ENCODE data around the gene DYNC2H1. TPM values are rescaled to one million over a fixed set of nuclear protein-coding genes. Genes with fewer than 3 reads are reported as not detected.

DYNC2H1 gene
- total and polyA plus RNA-seq, 4 donors = 0.88 to 22.1 (median 16.5) TPM

DNA sequence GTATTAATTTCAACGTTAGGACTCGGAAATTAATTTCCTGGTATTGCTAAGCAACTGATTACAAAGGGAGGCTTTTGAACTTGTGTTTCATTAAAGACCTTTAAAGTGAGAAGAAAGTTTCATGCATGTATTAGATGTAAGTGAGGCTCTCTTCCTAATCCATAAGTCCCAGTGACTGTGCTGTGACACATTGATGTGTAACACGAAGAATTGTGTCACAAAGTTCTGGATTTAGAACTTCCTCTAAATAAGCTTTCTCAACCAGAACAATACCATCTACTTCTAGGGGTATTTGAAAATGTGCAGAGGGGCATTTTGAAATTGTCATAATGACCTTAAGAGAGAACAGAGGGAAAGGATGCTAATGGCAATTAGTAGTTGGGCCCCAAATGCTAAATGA lies 31.7 kb upstream of the DYNC2H1 start:
- Histone ChIP-seq H3K27ac (ENCODE audit: low read depth in 1 of 2, low read length in 2 of 2) (no peak overlapping the region), H3K4me3 (ENCODE audit: low read length in 2 of 2) (no peak overlapping the region), H3K4me1 (ENCODE audit: control insufficient read depth in 1 of 2, insufficient read depth in 2 of 2, low read length in 2 of 2) (no peaks in the 10 kb centered on the region), H3K27me3 (ENCODE audit: control insufficient read depth in 1 of 2, insufficient read depth in 2 of 2, low read length in 1 of 2) (no peaks in the 10 kb centered on the region), H3K36me3 (ENCODE audit: control insufficient read depth in 1 of 2, insufficient read depth in 2 of 2, low read length in 1 of 2) (peaks cover 0 to 4% of the 10 kb centered on the region in 2 donors), H3K9me3 (ENCODE audit: control insufficient read depth, low read length) (no peaks in the 10 kb centered on the region)
- WGBS, 2 donors = 92 to 95% methylated on average over 3 of the region's 3 CpGs
- DNase-seq = no peak
- no peak for ATAC-seq (ENCODE audit: low FRiP score)
- intact Hi-C loops (cut with DNase I) = no loop called here

DNA sequence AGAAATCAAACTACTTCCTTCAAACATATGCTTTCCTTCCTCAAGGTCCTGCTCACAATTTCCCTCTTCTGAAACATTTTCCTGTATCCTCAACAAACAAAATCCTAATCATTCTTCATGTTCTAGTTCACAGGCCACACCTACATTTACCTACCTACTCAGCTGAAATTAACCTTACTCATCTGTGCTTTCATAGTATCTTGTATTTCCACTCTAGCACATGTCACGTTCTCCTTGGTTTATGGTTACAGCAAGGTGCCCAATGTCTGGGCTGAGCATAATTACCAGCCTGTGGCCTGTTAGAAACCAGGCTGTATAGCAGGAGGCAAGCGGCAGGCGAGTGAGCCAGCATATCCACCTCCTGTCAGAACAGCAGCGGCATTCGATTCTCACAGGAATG lies 30.5 kb upstream of the DYNC2H1 start:
- no peaks in the 10 kb centered on the region for H3K9me3 ChIP-seq (ENCODE audit: control insufficient read depth, low read length)
- H3K4me3 ChIP-seq (ENCODE audit: low read length in 2 of 2) = no peak overlapping the region
- intact Hi-C loops (cut with DNase I) = no loop called here
- ATAC-seq (ENCODE audit: low FRiP score) = no peak
- no peak overlapping the region for H3K27ac ChIP-seq (ENCODE audit: low read depth in 1 of 2, low read length in 2 of 2)
- H3K4me1 ChIP-seq (ENCODE audit: control insufficient read depth in 1 of 2, insufficient read depth in 2 of 2, low read length in 2 of 2) = no peaks in the 10 kb centered on the region
- H3K36me3 ChIP-seq (ENCODE audit: control insufficient read depth in 1 of 2, insufficient read depth in 2 of 2, low read length in 1 of 2) = peaks cover 0 to 4% of the 10 kb centered on the region in 2 donors
- WGBS, 2 donors = 96 to 97% methylated on average over 5 of the region's 5 CpGs
- H3K27me3 ChIP-seq (ENCODE audit: control insufficient read depth in 1 of 2, insufficient read depth in 2 of 2, low read length in 1 of 2) = no peaks in the 10 kb centered on the region
- no peak for DNase-seq

DNA sequence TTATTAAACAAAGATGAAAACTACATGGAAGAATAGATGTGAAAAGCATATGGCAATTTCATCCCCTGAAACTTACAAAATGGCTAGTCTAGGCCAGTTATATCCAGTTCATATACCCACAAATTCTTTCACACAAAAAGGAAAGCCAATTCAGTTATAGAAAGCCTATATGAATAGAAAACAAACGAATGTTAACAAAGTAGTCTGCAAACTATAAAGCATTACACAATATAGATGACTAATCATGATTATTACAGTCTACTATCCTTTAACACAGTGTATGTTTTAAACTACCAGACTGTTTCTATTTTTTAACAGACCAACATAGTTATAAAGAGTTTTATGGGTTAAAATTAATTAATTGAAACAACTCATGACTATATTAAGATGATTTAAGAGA lies 29.4 kb upstream of the DYNC2H1 start:
- peaks cover 0 to 4% of the 10 kb centered on the region in 2 donors for H3K36me3 ChIP-seq (ENCODE audit: control insufficient read depth in 1 of 2, insufficient read depth in 2 of 2, low read length in 1 of 2)
- no peaks in the 10 kb centered on the region for H3K9me3 ChIP-seq (ENCODE audit: control insufficient read depth, low read length)
- H3K27ac ChIP-seq (ENCODE audit: low read depth in 1 of 2, low read length in 2 of 2) = no peak overlapping the region
- H3K4me3 ChIP-seq (ENCODE audit: low read length in 2 of 2) = no peak overlapping the region
- DNase-seq = no peak
- intact Hi-C loops (cut with DNase I) = no loop called here
- no peaks in the 10 kb centered on the region for H3K27me3 ChIP-seq (ENCODE audit: control insufficient read depth in 1 of 2, insufficient read depth in 2 of 2, low read length in 1 of 2)
- peaks cover 0 to 1% of the 10 kb centered on the region in 2 donors for H3K4me1 ChIP-seq (ENCODE audit: control insufficient read depth in 1 of 2, insufficient read depth in 2 of 2, low read length in 2 of 2)
- 85 to 94% methylated on average over 1 of the region's 1 CpG for WGBS, 2 donors
- no peak for ATAC-seq (ENCODE audit: low FRiP score)

DNA sequence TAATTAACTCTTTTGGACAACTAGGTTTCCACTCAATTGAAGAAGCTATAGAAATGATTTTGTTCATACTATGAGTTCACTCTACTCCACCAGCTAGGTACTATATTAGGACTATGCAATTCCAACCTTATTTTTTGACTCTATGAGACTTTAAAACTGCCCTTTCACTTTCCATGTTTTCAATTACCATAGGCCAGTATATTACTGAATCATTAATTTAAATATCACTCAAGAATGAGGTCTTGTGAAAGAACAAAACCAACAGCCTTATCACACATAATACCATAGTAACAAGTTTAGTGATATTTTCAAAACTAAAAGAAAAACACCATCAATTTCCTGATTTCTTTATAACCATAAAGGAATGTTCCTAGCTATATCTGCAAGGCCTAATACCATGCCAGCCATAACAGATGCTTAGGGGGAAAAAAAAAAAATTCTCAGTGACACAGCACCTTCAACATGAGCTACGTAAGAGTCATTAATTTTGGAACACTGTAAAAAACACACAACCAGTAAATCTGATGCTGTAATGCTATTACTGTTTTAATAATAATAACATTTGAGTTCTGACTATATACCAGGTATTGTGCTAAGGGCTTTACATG lies 23.4 kb upstream of the DYNC2H1 start:
- H3K4me1 ChIP-seq (ENCODE audit: control insufficient read depth in 1 of 2, insufficient read depth in 2 of 2, low read length in 2 of 2) = peaks cover under 1 to 1% of the 10 kb centered on the region in 2 donors
- no peak for DNase-seq
- no peak overlapping the region for H3K4me3 ChIP-seq (ENCODE audit: low read length in 2 of 2)
- intact Hi-C loops (cut with DNase I) = no loop called here
- no peak overlapping the region for H3K27ac ChIP-seq (ENCODE audit: low read depth in 1 of 2, low read length in 2 of 2)
- H3K36me3 ChIP-seq (ENCODE audit: control insufficient read depth in 1 of 2, insufficient read depth in 2 of 2, low read length in 1 of 2) = no peaks in the 10 kb centered on the region
- WGBS, 2 donors = 5 to 9% methylated on average over 1 of the region's 1 CpG
- ATAC-seq (ENCODE audit: low FRiP score) = no peak
- H3K9me3 ChIP-seq (ENCODE audit: control insufficient read depth, low read length) = no peaks in the 10 kb centered on the region
- H3K27me3 ChIP-seq (ENCODE audit: control insufficient read depth in 1 of 2, insufficient read depth in 2 of 2, low read length in 1 of 2) = no peaks in the 10 kb centered on the region

DNA sequence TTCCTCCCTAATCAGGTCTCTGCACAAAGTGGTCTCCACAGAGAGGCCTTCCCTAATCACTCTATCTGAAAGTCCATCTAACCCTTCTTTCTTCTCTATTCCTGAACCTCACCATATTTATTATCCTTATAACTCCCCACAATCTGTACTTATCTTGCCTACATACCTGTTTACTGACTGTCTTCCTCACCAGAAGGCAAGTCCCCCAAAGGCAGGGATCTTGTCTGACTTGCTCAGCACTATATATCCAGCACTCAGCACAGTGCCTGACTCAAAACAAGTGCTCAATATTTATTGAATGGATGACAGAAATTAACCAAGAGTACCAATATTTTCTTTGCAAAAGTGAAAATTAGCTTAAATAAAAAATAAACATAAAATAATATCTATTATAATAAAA lies 22.8 kb upstream of the DYNC2H1 start:
- no peak overlapping the region for H3K27ac ChIP-seq (ENCODE audit: low read depth in 1 of 2, low read length in 2 of 2)
- no peaks in the 10 kb centered on the region for H3K36me3 ChIP-seq (ENCODE audit: control insufficient read depth in 1 of 2, insufficient read depth in 2 of 2, low read length in 1 of 2)
- peaks cover 1 to 4% of the 10 kb centered on the region in 2 donors for H3K4me1 ChIP-seq (ENCODE audit: control insufficient read depth in 1 of 2, insufficient read depth in 2 of 2, low read length in 2 of 2)
- no peak for DNase-seq
- H3K4me3 ChIP-seq (ENCODE audit: low read length in 2 of 2) = no peak overlapping the region
- no peaks in the 10 kb centered on the region for H3K27me3 ChIP-seq (ENCODE audit: control insufficient read depth in 1 of 2, insufficient read depth in 2 of 2, low read length in 1 of 2)
- ATAC-seq (ENCODE audit: low FRiP score) = no peak
- intact Hi-C loops (cut with DNase I) = no loop called here
- no peaks in the 10 kb centered on the region for H3K9me3 ChIP-seq (ENCODE audit: control insufficient read depth, low read length)

DNA sequence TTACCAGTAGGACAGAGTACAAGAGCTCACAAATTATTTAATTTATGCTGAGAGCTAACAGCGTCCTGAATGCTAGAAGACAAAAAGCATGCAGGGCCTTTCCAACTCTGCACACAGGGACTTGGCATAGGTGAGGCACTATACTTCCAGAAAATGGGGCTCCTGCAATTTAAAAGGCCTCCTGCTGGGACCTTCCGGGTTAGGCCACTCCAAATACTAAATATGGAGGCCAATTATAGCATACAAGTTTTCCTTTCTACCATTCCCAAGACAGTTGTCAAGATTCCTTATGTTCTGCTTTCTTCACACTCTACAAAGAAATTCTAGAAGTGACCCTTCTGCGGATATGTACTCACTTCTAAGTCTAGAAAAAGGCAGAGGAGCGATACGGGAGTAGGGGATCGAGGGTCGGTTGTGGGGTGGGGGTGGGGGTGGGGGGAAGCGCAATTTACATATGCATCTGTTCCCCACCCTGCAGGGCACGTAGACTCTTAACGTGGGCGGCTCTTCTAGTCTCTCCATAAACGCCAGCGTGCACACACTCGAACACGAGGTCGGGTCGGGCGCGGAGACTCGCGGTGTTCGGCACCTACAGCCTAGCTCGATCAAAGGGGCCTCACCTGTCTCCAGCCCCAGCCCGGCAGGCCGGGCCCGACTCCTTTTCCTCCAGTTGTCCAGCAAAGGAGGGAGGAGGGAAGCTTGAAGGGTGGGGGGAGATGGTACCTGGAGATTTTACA lies 18.0 kb upstream of the DYNC2H1 start:
- Histone ChIP-seq H3K36me3 (ENCODE audit: control insufficient read depth in 1 of 2, insufficient read depth in 2 of 2, low read length in 1 of 2) (no peaks in the 10 kb centered on the region), H3K4me3 (ENCODE audit: low read length in 2 of 2) (peak overlapping the region; percentile 74 to 92), H3K27me3 (ENCODE audit: control insufficient read depth in 1 of 2, insufficient read depth in 2 of 2, low read length in 1 of 2) (no peaks in the 10 kb centered on the region), H3K4me1 (ENCODE audit: control insufficient read depth in 1 of 2, insufficient read depth in 2 of 2, low read length in 2 of 2) (peaks cover 0 to 4% of the 10 kb centered on the region in 2 donors), H3K9me3 (ENCODE audit: control insufficient read depth, low read length) (no peaks in the 10 kb centered on the region), H3K27ac (ENCODE audit: low read depth in 1 of 2, low read length in 2 of 2) (no peak overlapping the region)
- WGBS, 2 donors = 1% methylated on average over 26 of the region's 26 CpGs
- DNase-seq = peak; percentile 52 to 80
- intact Hi-C loops (cut with DNase I) = no loop called here
- ATAC-seq (ENCODE audit: low FRiP score) = peak; percentile 59

DNA sequence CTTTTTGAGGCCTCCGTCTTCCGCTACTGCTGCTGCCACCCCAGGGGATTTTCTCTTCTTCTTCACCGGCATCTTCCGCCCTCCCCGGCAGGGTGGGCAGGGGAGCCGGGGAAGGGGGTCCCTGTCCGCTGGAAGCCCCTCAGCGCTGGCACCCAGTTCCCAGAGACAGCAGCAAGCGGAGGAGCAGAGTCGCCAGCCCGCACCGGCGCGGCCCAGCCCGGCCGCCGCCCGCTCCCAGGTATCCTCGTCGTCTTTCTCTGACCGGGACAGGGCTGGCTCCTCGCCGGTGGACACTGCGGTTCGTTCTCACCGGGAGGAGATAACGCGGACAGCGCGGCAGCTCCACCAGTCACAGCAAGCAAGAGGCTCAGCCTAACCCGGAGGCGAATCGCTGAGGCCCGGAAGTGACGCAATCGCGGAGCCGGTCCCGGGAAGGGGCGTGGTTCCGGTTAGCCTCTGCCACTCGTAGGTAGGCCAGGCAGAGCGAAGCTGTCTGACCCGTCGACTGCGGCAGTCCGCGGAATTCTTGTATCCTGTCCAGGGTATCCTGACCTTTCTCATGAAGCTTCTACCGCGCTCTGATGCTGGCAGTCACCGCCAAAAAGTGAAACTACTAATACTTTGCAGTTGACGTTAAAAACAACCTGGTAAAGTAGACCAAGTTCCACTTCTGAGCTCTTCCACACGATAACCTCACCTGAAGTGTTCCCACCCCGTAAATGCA lies 17.3 kb upstream of the DYNC2H1 start, which contains the start of gene DCUN1D5:
TSS of gene DCUN1D5 (minus strand) at position 360 of the 724 bp plus-strand sequence. CDS start at position 72, 288 bp downstream.
- intact Hi-C loops (cut with DNase I) = no loop called here
- Histone ChIP-seq H3K27ac (ENCODE audit: low read depth in 1 of 2, low read length in 2 of 2) (peak within 1 kb of the TSS in 1 of 2 donors; percentile 22), H3K27me3 (ENCODE audit: control insufficient read depth in 1 of 2, insufficient read depth in 2 of 2, low read length in 1 of 2) (no peaks in the 10 kb centered on the region), H3K4me1 (ENCODE audit: control insufficient read depth in 1 of 2, insufficient read depth in 2 of 2, low read length in 2 of 2) (peaks cover 0 to 4% of the 10 kb centered on the region in 2 donors), H3K4me3 (ENCODE audit: low read length in 2 of 2) (peak within 1 kb of the TSS; percentile 74 to 92), H3K36me3 (ENCODE audit: control insufficient read depth in 1 of 2, insufficient read depth in 2 of 2, low read length in 1 of 2) (no peaks in the 10 kb centered on the region), H3K9me3 (ENCODE audit: control insufficient read depth, low read length) (no peaks in the 10 kb centered on the region)
- ATAC-seq (ENCODE audit: low FRiP score) (peak; percentile 99), DNase-seq (peak; percentile 98 to 99)
- 0% methylated on average over 49 to 54 of the region's 54 CpGs for WGBS, 2 donors

DNA sequence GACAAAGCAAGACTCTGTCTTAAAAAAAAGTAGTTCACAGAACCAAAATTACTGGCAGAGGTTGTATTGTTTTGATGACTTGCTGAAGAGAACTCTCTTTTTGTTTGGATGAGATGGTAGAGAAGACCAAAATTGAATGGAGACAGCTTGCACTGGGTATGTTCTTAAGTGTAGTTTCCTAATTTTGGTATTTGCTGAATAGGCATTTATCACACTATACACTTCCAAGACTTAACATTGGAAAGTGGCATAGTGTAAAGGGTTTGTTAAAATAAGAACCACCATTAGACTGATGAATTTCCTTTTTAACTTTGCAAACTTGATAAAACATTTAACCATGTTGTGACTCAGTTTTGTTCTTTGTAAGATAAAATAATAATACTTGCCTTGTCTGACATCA lies 11.9 kb upstream of the DYNC2H1 start:
- H3K4me3 ChIP-seq (ENCODE audit: low read length in 2 of 2) = no peak overlapping the region
- no peak for ATAC-seq (ENCODE audit: low FRiP score)
- H3K36me3 ChIP-seq (ENCODE audit: control insufficient read depth in 1 of 2, insufficient read depth in 2 of 2, low read length in 1 of 2) = no peaks in the 10 kb centered on the region
- no peak for DNase-seq
- no peak overlapping the region for H3K27ac ChIP-seq (ENCODE audit: low read depth in 1 of 2, low read length in 2 of 2)
- H3K4me1 ChIP-seq (ENCODE audit: control insufficient read depth in 1 of 2, insufficient read depth in 2 of 2, low read length in 2 of 2) = no peaks in the 10 kb centered on the region
- no peaks in the 10 kb centered on the region for H3K9me3 ChIP-seq (ENCODE audit: control insufficient read depth, low read length)
- H3K27me3 ChIP-seq (ENCODE audit: control insufficient read depth in 1 of 2, insufficient read depth in 2 of 2, low read length in 1 of 2) = no peaks in the 10 kb centered on the region
- intact Hi-C loops (cut with DNase I) = no loop called here

Data from aorta (tissue), 5 donors.